HepG2 (cell line): ENCODE data around the gene MST1. TPM values are rescaled to one million over a fixed set of nuclear protein-coding genes. Genes with fewer than 3 reads are reported as not detected.

Experiments used
- ATAC-seq: fragments of 200-7000 bp; cut with Tn5 transposase; 3 replicates; pipeline ENCODE4 v1.9.1; 2020; ENCODE audit warnings: mild to moderate bottlenecking, moderate library complexity
- BruUV-seq: library from RNA; stranded (reverse); fragments of 400-500 nt; replicated peaks from 2 replicates; lab custom pipeline; 2021; lab: Mats Ljungman, UMichigan
- CTCF ChIA-PET: fragments of 300-600 bp; formaldehyde crosslinking; extraction: SDS; loops from one replicate; lab custom pipeline; 2021; ENCODE audit warnings: low total read pairs, inconsistent platforms, low intra/inter-chr PET ratio; lab: Yijun Ruan, JAX
- POLR2A ChIA-PET: fragments of 350-600 bp; sonication (Branson Sonifier 250); formaldehyde crosslinking; loops from one replicate; lab custom pipeline; 2020; ENCODE audit warnings: antibody characterized with exemption, inconsistent platforms; lab: Yijun Ruan, JAX
- DNase-seq: peaks from one replicate; pipeline ENCODE4 v3.0.0-alpha.2; 2015; ENCODE audit warnings: low spot score
- FAIRE-seq: peaks from 3 replicates; lab custom pipeline; 2011; peaks lifted over from hg19 to GRCh38; lab: Jason Lieb, UNC
- H2AFZ ChIP-seq: one replicate; pipeline ENCODE4 v1.6.1; 2011; ENCODE audit warnings: low read length, inconsistent platforms
- H3K27ac ChIP-seq: fragments of 300-600 bp; 3 replicates; pipeline ENCODE4 v1.8.0; 2011; ENCODE audit warnings: mixed run types, mild to moderate bottlenecking, mixed read lengths, low read length, inconsistent platforms; ENCODE audit not compliant: insufficient read depth; ENCODE audit errors: extremely low read length
- H3K27me3 ChIP-seq, 2 experiments: fragments of 200-600 bp in 1 of 2; 2 replicates in 1 of 2; 3 replicates in 1 of 2; pipeline versions ENCODE4 v1.6.0 to v1.8.0; 2011; ENCODE audit warnings: low read length in 2 of 2, mild to moderate bottlenecking in 2 of 2, moderate library complexity in 2 of 2, inconsistent platforms in 1 of 2; ENCODE audit not compliant: insufficient read depth in 2 of 2, control insufficient read depth in 1 of 2
- H3K36me3 ChIP-seq, 2 experiments: fragments of 200-600 bp in 1 of 2; replicated peaks in 1 of 2; 2 replicates in 1 of 2; 3 replicates in 1 of 2; pipeline versions ENCODE4 v1.5.1 to v1.8.0; 2011; ENCODE audit warnings: low read length in 2 of 2, inconsistent platforms in 1 of 2; ENCODE audit not compliant: insufficient read depth in 2 of 2, control insufficient read depth in 1 of 2
- H3K4me1 ChIP-seq: 2 replicates; pipeline ENCODE4 v1.5.1; 2012; ENCODE audit warnings: low read length, inconsistent platforms; ENCODE audit not compliant: insufficient read depth
- H3K4me2 ChIP-seq: 2 replicates; pipeline ENCODE4 v1.6.0; 2011; ENCODE audit warnings: low read depth, low read length, inconsistent platforms
- H3K4me3 ChIP-seq, 3 experiments: fragments of 200-600 bp in 1 of 3; sonication (generic), shearing (Covaris generic) in 1 of 3; replicated peaks in 1 of 3; 2 replicates each; pipeline ENCODE4 v1.5.1; 2011 to 2016; ENCODE audit warnings: low read length in 3 of 3, inconsistent platforms in 2 of 3, low read depth in 2 of 3, mild to moderate bottlenecking in 2 of 3, control low read depth in 1 of 3, mixed read lengths in 1 of 3; ENCODE audit not compliant: insufficient read depth in 1 of 3
- H3K79me2 ChIP-seq: one replicate; pipeline ENCODE4 v1.6.1; 2011; ENCODE audit warnings: low read length, inconsistent platforms; ENCODE audit not compliant: insufficient read depth
- H3K9ac ChIP-seq: 2 replicates; pipeline ENCODE4 v1.6.0; 2011; ENCODE audit warnings: mild to moderate bottlenecking, low read depth, low read length, inconsistent platforms; ENCODE audit not compliant: insufficient read depth
- H3K9me3 ChIP-seq: 2 replicates; pipeline ENCODE4 v1.5.1; 2012; ENCODE audit warnings: mild to moderate bottlenecking, low read length
- H4K20me1 ChIP-seq: 2 replicates; pipeline ENCODE4 v1.6.0; 2011; ENCODE audit warnings: inconsistent platforms, mild to moderate bottlenecking, low read length, moderate library complexity; ENCODE audit not compliant: insufficient read depth
- AGO2 ChIP-seq: fragments of 200-400 bp; formaldehyde crosslinking; optimal IDR thresholded peaks from 2 replicates; pipeline ENCODE3; 2017; ENCODE audit warnings: mild to moderate bottlenecking, low read depth, low read length, moderate library complexity
- GPN1 ChIP-seq: sonication (generic); formaldehyde crosslinking; IDR thresholded peaks from 2 replicates; pipeline ENCODE4 v1.5.1; 2020; ENCODE audit warnings: missing genetic modification reagents, borderline replicate concordance
- KLF9 ChIP-seq: IDR thresholded peaks from 2 replicates; pipeline ENCODE4 v1.6.1; 2016; ENCODE audit warnings: low read depth
- NBN ChIP-seq: fragments of 450-650 bp; conservative IDR thresholded peaks from 2 replicates; pipeline ENCODE4 v1.6.1; 2017
- POLR2G ChIP-seq: fragments of 200-400 bp; formaldehyde crosslinking; IDR thresholded peaks from 2 replicates; pipeline ENCODE4 v1.6.1; 2018; ENCODE audit warnings: mild to moderate bottlenecking, low read depth, low read length, moderate library complexity
- RBM39 ChIP-seq: fragments of 200-400 bp; formaldehyde crosslinking; IDR thresholded peaks from one replicate; pipeline ENCODE4 v1.6.1; 2018; ENCODE audit warnings: antibody characterized with exemption, mild to moderate bottlenecking, low read depth, low read length; ENCODE audit not compliant: poor library complexity, severe bottlenecking
- WGBS: methylation state at CpG from one replicate; pipeline ENCODE4 v1.1.6; 2017; ENCODE audit warnings: low lambda C conversion rate; 5-methylcytosine and 5-hydroxymethylcytosine counted together
- in situ Hi-C: cut with HindIII; loops from 2 replicates; pipeline ENCODE4 v1.10.0; 2017; ENCODE audit warnings: low pct_unique_long_range_greater_than_20kb; ENCODE audit not compliant: extremely low pct_ligation_motif_present
- intact Hi-C: fragments of 100-400 bp; cut with micrococcal nuclease; formaldehyde crosslinking; loops from one replicate; pipeline ENCODE4 v1.10.0; 2022; ENCODE audit not compliant: unreplicated experiment
- polyA plus RNA-seq, 8 experiments: library from polyadenylated mRNA; depleted of rRNA in 3 of 8; stranded (reverse) in 7 of 8; unstranded in 1 of 8; fragments of >200 nt; fragmentation: Illumina TruSeq in 4 of 8; extraction: Trizol in 4 of 8; gene quantifications; 2 replicates each; pipeline versions ENCODE4 v1.2.1 to v1.2.3, GENCODE V29; 2011 to 2016; ENCODE audit warnings: low read depth in 4 of 8, missing spikeins in 1 of 8, mixed read lengths in 1 of 8; ENCODE audit not compliant: insufficient read depth in 1 of 8
- total RNA-seq, 5 experiments: library from RNA; depleted of rRNA; stranded (reverse); fragments of >200 nt; fragmentation: Illumina TruSeq; extraction: Trizol; gene quantifications; 2 replicates each; pipeline ENCODE4 v1.2.3, GENCODE V29; 2016; ENCODE audit warnings: low read depth in 1 of 5
- TF ChIP-seq, protein P1 (sequence below): sonication (generic); formaldehyde crosslinking; IDR thresholded peaks from 2 replicates; pipeline ENCODE4 v1.5.1; 2020; ENCODE audit warnings: missing genetic modification reagents, mild to moderate bottlenecking, borderline replicate concordance
- TF ChIP-seq, protein P2 (sequence below): sonication (generic); formaldehyde crosslinking; IDR thresholded peaks from 2 replicates; pipeline ENCODE4 v1.4.0; 2020; ENCODE audit warnings: missing genetic modification reagents

The MST1 gene
- total and polyA plus RNA-seq, 2 of the 13 experiments (the other 11 are each of a cell fraction or from before 2014, with no cell fraction given), result 189 to 452 TPM

DNA sequence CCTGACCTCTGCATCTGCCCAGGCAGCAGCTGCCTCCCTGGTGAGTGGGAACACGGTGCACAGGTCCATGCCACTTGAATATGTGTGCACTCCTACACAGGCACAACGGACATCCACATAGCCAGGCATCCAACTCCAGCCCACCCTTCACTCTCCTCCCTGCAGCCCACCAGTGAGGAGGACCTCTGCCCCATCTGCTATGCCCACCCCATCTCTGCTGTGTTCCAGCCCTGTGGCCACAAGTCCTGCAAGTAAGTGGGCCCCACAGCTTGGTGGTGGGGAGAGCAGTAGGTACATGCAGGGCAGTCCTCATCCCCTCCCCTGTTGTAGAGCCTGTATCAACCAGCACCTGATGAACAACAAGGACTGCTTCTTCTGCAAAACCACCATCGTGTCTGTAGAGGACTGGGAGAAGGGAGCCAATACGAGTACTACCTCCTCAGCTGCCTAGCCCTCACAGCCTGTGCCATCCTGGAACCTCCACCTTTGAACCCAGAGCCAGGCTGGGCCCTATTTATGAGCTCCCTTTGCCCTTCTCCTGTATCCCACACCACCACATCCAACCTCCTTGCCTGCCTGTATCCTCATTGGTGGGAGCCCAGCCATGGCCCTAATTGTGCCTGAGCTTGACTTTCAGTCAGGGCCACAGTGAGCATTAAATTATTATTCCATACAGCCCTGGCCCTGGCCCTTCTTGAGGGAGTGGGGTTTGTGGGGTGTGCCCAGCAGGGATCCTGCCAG, 31.8 kb upstream of the MST1 start:
- no peak for DNase-seq
- in situ Hi-C loops (no loop called here), intact Hi-C loops (no loop called here)
- POLR2A ChIA-PET, result no interaction called here
- WGBS, result 80% methylated on average over 1 of the region's 4 CpGs
- CTCF ChIA-PET, result no interaction called here
- Histone ChIP-seq H3K9me3 (no peaks in the 10 kb centered on the region), H4K20me1 (no peaks in the 10 kb centered on the region), H3K27ac (no peak overlapping the region), H3K79me2 (peaks cover 13% of the 10 kb centered on the region), H3K4me3 (no peak overlapping the region), H3K36me3 (peaks cover 15 to 24% of the 10 kb centered on the region in 2 experiments), H3K4me2 (no peak overlapping the region), H3K9ac (no peak overlapping the region), H2AFZ (no peak overlapping the region), H3K4me1 (peaks cover 21% of the 10 kb centered on the region), H3K27me3 (no peaks in the 10 kb centered on the region)
- BruUV-seq, result no TSS peak
- FAIRE-seq, result no peak
- TF ChIP-seq AGO2 (peak; percentile 53), POLR2G (peak; percentile 50), NBN (no peak), RBM39 (peak; percentile 42)
- ATAC-seq, result no peak

DNA sequence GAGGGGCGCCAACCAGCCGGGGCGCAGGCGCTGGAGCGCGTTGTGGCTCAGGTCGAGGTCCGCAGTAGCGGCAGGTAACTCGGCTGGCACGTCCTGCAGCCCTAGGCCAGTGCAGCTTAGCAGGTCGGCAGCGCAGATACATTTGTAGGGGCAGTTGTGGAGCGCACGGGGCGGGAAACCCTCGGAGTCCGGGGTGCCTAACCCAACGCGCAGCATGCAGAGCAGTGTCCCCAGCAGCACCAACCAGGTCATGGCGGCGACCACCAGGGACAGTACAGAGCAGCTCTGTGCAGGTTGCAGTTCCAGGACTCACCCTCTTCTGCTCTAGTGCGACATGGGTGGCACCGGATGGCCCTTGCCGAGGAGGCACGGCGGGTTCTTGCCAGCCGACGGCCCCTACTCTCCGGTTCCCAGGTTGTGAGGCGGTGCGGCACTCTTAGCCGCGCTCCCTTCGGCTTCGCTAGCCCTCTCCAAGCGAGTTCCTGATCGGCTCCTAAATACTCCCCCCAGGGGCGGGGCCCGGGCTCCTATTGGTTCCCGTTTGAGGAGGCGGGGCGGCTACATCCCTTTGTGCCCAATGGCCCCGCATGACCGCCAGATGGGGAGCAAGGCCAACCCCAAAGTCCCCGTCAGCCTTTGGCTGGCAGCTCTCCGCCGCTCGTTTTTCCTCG, 30.1 kb upstream of the MST1 start, which contains the start of gene AMIGO3:
Gene AMIGO3, minus strand, starts transcription at position 471 of the 671 bp plus-strand sequence. Its CDS starts 219 bp downstream, at position 252.
- in situ Hi-C loops, result no loop called here
- no TSS peak for BruUV-seq
- Histone ChIP-seq H3K27me3 (no peaks in the 10 kb centered on the region), H4K20me1 (no peaks in the 10 kb centered on the region), H3K36me3 (peaks cover 16 to 19% of the 10 kb centered on the region in 2 experiments; a peak in 4 of 5 replicates), H3K9ac (no peak within 1 kb of the TSS), H2AFZ (no peak within 1 kb of the TSS), H3K79me2 (peaks cover 13% of the 10 kb centered on the region), H3K27ac (no peak within 1 kb of the TSS), H3K4me3 (no peak within 1 kb of the TSS), H3K4me1 (peaks cover 10% of the 10 kb centered on the region), H3K9me3 (no peaks in the 10 kb centered on the region), H3K4me2 (no peak within 1 kb of the TSS)
- ATAC-seq (peak; percentile 9), DNase-seq (no peak), FAIRE-seq (no peak)
- intact Hi-C loops, result no loop called here
- POLR2A ChIA-PET, result no interaction called here
- CTCF ChIA-PET, result no interaction called here
- WGBS, result 97% methylated on average over 47 of the region's 50 CpGs
- TF ChIP-seq, protein P1, sequence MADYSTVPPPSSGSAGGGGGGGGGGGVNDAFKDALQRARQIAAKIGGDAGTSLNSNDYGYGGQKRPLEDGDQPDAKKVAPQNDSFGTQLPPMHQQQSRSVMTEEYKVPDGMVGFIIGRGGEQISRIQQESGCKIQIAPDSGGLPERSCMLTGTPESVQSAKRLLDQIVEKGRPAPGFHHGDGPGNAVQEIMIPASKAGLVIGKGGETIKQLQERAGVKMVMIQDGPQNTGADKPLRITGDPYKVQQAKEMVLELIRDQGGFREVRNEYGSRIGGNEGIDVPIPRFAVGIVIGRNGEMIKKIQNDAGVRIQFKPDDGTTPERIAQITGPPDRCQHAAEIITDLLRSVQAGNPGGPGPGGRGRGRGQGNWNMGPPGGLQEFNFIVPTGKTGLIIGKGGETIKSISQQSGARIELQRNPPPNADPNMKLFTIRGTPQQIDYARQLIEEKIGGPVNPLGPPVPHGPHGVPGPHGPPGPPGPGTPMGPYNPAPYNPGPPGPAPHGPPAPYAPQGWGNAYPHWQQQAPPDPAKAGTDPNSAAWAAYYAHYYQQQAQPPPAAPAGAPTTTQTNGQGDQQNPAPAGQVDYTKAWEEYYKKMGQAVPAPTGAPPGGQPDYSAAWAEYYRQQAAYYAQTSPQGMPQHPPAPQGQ (CRISPR knock-in tag), result no peak
- TF ChIP-seq KLF9 (CRISPR knock-in tag) (no peak), GPN1 (CRISPR knock-in tag) (no peak)
- TF ChIP-seq, protein P2, sequence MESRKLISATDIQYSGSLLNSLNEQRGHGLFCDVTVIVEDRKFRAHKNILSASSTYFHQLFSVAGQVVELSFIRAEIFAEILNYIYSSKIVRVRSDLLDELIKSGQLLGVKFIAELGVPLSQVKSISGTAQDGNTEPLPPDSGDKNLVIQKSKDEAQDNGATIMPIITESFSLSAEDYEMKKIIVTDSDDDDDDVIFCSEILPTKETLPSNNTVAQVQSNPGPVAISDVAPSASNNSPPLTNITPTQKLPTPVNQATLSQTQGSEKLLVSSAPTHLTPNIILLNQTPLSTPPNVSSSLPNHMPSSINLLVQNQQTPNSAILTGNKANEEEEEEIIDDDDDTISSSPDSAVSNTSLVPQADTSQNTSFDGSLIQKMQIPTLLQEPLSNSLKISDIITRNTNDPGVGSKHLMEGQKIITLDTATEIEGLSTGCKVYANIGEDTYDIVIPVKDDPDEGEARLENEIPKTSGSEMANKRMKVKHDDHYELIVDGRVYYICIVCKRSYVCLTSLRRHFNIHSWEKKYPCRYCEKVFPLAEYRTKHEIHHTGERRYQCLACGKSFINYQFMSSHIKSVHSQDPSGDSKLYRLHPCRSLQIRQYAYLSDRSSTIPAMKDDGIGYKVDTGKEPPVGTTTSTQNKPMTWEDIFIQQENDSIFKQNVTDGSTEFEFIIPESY (CRISPR knock-in tag), result peak; percentile 28; the same call in 1 of the 2 replicates
